HG03175 (cell line): Measurements from ENCODE around the gene PRSS50.

Source experiments
- ATAC-seq: cut with Tn5 transposase; IDR thresholded peaks from one replicate; pipeline ENCODE4 v1.9.1; 2021; ENCODE audit warnings: mild to moderate bottlenecking, moderate library complexity; ENCODE audit not compliant: unreplicated experiment

Gene PRSS50

GRCh38 chr3:46693038-46693891, 24.4 kb downstream of the PRSS50 start, which contains the start of gene ALS2CL:
TSS of gene ALS2CL (minus strand) at chr3:46693679. CDS start at chr3:46689440, 4,239 bp downstream.
- ATAC-seq: no peak

GRCh38 chr3:46692566-46692990, 25.1 kb downstream of the PRSS50 start:
- ATAC-seq: no peak

GRCh38 chr3:46690798-46691197, 26.9 kb downstream of the PRSS50 start:
- no peak for ATAC-seq

- no peak for ATAC-seq
These were observed 32.2 kb downstream of the PRSS50 start for GRCh38 chr3:46685446-46685845.

GRCh38 chr3:46684891-46685290, 32.8 kb downstream of the PRSS50 start:
- ATAC-seq: no peak

GRCh38 chr3:46682974-46683373, 34.7 kb downstream of the PRSS50 start:
- no peak for ATAC-seq

- no peak for ATAC-seq
These were observed 35.7 kb downstream of the PRSS50 start for GRCh38 chr3:46681856-46682540.

GRCh38 chr3:46681387-46681786, 36.3 kb downstream of the PRSS50 start:
- ATAC-seq: no peak

GRCh38 chr3:46680298-46680826, 37.3 kb downstream of the PRSS50 start:
- ATAC-seq: no peak

GRCh38 chr3:46679681-46680080, 38.0 kb downstream of the PRSS50 start:
- no peak for ATAC-seq

- no peak for ATAC-seq
These were observed 39.4 kb downstream of the PRSS50 start for GRCh38 chr3:46678280-46678679.

- ATAC-seq: no peak
These were observed 40.3 kb downstream of the PRSS50 start for GRCh38 chr3:46677411-46677726.

GRCh38 chr3:46676601-46677410, 40.9 kb downstream of the PRSS50 start:
- no peak for ATAC-seq

- no peak for ATAC-seq
These were observed 41.7 kb downstream of the PRSS50 start for GRCh38 chr3:46675843-46676567.

GRCh38 chr3:46675426-46675825, 42.2 kb downstream of the PRSS50 start:
- no peak for ATAC-seq

- ATAC-seq: no peak
These were observed 43.4 kb downstream of the PRSS50 start for GRCh38 chr3:46674031-46674845.

- ATAC-seq: no peak
These were observed 44.3 kb downstream of the PRSS50 start for GRCh38 chr3:46673151-46674030.

- ATAC-seq: no peak
These were observed 45.3 kb downstream of the PRSS50 start for GRCh38 chr3:46672349-46672695.
